ENCODE data around the gene VPS8. TPM values are rescaled to one million over a fixed set of nuclear protein-coding genes. Genes with fewer than 3 reads are reported as not detected.

Gene VPS8, protein sequence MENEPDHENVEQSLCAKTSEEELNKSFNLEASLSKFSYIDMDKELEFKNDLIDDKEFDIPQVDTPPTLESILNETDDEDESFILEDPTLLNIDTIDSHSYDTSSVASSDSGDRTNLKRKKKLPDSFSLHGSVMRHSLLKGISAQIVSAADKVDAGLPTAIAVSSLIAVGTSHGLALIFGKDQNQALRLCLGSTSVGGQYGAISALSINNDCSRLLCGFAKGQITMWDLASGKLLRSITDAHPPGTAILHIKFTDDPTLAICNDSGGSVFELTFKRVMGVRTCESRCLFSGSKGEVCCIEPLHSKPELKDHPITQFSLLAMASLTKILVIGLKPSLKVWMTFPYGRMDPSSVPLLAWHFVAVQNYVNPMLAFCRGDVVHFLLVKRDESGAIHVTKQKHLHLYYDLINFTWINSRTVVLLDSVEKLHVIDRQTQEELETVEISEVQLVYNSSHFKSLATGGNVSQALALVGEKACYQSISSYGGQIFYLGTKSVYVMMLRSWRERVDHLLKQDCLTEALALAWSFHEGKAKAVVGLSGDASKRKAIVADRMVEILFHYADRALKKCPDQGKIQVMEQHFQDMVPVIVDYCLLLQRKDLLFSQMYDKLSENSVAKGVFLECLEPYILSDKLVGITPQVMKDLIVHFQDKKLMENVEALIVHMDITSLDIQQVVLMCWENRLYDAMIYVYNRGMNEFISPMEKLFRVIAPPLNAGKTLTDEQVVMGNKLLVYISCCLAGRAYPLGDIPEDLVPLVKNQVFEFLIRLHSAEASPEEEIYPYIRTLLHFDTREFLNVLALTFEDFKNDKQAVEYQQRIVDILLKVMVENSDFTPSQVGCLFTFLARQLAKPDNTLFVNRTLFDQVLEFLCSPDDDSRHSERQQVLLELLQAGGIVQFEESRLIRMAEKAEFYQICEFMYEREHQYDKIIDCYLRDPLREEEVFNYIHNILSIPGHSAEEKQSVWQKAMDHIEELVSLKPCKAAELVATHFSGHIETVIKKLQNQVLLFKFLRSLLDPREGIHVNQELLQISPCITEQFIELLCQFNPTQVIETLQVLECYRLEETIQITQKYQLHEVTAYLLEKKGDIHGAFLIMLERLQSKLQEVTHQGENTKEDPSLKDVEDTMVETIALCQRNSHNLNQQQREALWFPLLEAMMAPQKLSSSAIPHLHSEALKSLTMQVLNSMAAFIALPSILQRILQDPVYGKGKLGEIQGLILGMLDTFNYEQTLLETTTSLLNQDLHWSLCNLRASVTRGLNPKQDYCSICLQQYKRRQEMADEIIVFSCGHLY (N-terminal part only)
- total RNA-seq (2021; ENCODE audit: unreplicated experiment) (37.6 TPM), Bru-seq, nascent RNA (percentile 77 among the genes with signal in this experiment), BruChase-seq, experiment 1, labeled RNA remaining after a 6-hour chase (percentile 71 among the genes with signal in this experiment), BruChase-seq, experiment 2, labeled RNA remaining after a 2-hour chase (percentile 77 among the genes with signal in this experiment)
- polyA plus RNA-seq (2012): 9.4 and 12.6 TPM in 2 replicates
- long read RNA-seq, full-length matches to known transcripts: 17 of 52 reads
- long read RNA-seq, partial matches to known transcripts: 16 of 52 reads
- long read RNA-seq, other reads (novel, unspliced or antisense): 19 of 52 reads

DNA sequence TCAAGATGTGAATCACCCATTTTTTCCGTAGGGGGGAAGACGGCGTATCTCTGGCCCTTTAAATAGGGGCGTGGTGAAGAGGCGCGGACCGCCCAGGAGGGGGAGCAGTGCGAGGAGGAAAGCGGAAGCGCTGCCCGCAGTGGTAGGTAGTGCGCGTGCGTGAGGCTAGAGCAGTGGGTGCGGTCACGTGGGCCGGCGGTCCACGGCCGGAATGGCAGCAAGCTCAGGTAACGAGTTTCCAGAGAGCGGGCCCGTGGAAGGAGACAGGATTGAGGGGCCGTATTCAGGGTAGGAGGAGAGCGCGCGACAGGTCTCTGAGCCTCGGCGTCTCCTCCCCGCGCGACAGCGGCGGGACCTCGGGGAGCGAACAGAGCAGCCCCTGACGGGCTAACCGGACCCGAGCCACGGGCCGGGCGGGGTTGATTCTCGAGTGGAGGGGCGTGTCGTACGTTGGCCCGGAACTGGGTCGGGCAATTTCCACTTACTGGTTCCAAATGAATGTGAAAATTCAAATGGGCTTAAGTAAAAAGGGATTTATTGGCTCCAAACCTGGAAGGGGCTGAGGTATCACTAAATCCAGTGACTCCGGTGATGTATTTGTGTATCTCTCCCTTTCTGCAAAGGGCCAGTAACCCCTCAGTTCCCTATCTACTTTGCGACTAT, at the start of gene VPS8:
Gene VPS8, plus strand, starts transcription at position 168 of the 663 bp plus-strand sequence. CDS start 12,467 bp downstream, outside the sequence.
- intact Hi-C loops (cut with micrococcal nuclease): no loop called here
- BruUV-seq (replicated peaks): TSS peak; percentile 54
- TF ChIP-seq EZH2 (IDR thresholded peaks at IDR 0.05): no peak
- TF ChIP-seq ZFX (IDR thresholded peaks at IDR 0.05): peak; percentile 65
- TF ChIP-seq ELF1 (IDR thresholded peaks at IDR 0.05; ENCODE audit: borderline replicate concordance, low read depth): peak; percentile 89
- no peak for TF ChIP-seq FOSL1 (IDR thresholded peaks at IDR 0.05; ENCODE audit: low read depth)
- no peak for TF ChIP-seq JUND (IDR thresholded peaks at IDR 0.05)
- no peak for TF ChIP-seq ZNF274 (IDR thresholded peaks at IDR 0.05; ENCODE audit: low read depth, low read length)
- peak; percentile 89 for TF ChIP-seq POLR2AphosphoS5 (IDR thresholded peaks at IDR 0.05; ENCODE audit: low read depth, low read length)
- no peak for TF ChIP-seq ATF3 (IDR thresholded peaks at IDR 0.05)
- TF ChIP-seq, protein P1, sequence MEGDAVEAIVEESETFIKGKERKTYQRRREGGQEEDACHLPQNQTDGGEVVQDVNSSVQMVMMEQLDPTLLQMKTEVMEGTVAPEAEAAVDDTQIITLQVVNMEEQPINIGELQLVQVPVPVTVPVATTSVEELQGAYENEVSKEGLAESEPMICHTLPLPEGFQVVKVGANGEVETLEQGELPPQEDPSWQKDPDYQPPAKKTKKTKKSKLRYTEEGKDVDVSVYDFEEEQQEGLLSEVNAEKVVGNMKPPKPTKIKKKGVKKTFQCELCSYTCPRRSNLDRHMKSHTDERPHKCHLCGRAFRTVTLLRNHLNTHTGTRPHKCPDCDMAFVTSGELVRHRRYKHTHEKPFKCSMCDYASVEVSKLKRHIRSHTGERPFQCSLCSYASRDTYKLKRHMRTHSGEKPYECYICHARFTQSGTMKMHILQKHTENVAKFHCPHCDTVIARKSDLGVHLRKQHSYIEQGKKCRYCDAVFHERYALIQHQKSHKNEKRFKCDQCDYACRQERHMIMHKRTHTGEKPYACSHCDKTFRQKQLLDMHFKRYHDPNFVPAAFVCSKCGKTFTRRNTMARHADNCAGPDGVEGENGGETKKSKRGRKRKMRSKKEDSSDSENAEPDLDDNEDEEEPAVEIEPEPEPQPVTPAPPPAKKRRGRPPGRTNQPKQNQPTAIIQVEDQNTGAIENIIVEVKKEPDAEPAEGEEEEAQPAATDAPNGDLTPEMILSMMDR (IDR thresholded peaks at IDR 0.05 in 2 of 3, conservative IDR thresholded peaks at IDR 0.05 in 1 of 3; ENCODE audit: borderline replicate concordance in 1 of 3, insufficient read depth in 1 of 3, low read depth in 2 of 3, low read length in 2 of 3): peak in 2 of 3 experiments; percentile 34 to 38; a peak in 3 of 6 replicates
- no peak for TF ChIP-seq CBX3 (IDR thresholded peaks at IDR 0.05; ENCODE audit: low read depth)
- TF ChIP-seq RAD21 (IDR thresholded peaks at IDR 0.05; ENCODE audit: low read depth): no peak
- TF ChIP-seq CEBPB (IDR thresholded peaks at IDR 0.05; ENCODE audit: low read depth): no peak
- TF ChIP-seq, protein P2, sequence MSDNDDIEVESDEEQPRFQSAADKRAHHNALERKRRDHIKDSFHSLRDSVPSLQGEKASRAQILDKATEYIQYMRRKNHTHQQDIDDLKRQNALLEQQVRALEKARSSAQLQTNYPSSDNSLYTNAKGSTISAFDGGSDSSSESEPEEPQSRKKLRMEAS (IDR thresholded peaks at IDR 0.05): peak; percentile 85
- no peak for TF ChIP-seq SRF (IDR thresholded peaks at IDR 0.05; ENCODE audit: low read depth)
- TF ChIP-seq SIN3A (IDR thresholded peaks at IDR 0.05; ENCODE audit: low read depth): 0 out of 2 replicates have a peak, but pooled peaks have one; percentile 63
- no peak for TF ChIP-seq ZBTB33 (IDR thresholded peaks at IDR 0.05; ENCODE audit: extremely low read depth, insufficient replicate concordance, low read length)
- TF ChIP-seq SP1 (IDR thresholded peaks at IDR 0.05; ENCODE audit: low read depth): peak; percentile 86

More for the DNA sequence above, at the start of gene VPS8:
- Histone ChIP-seq H3K4me2 (ENCODE audit: low read length) (peak within 1 kb of the TSS; percentile 92), H3K4me1 (ENCODE audit: control insufficient read depth in 1 of 2, insufficient read depth in 2 of 2, low read length in 2 of 2) (peaks cover 5 to 24% of the 10 kb centered on the region in 2 experiments; a peak in 3 of 4 replicates), H4K20me1 (ENCODE audit: insufficient read depth) (no peaks in the 10 kb centered on the region), H2AFZ (ENCODE audit: low read depth, low read length, poor library complexity, severe bottlenecking) (peak within 1 kb of the TSS; percentile 88), H3K4me3 (replicated peaks in 1 of 2; ENCODE audit: low read depth in 1 of 2, low read length in 2 of 2) (peak within 1 kb of the TSS; percentile 66 to 95), H3K79me2 (ENCODE audit: insufficient read depth, low read length) (peaks cover 32% of the 10 kb centered on the region), H3K9ac (ENCODE audit: low read length) (peak within 1 kb of the TSS; percentile 81), H3K9me2 (ENCODE audit: insufficient read depth) (no peaks in the 10 kb centered on the region), H3K27me3 (ENCODE audit: insufficient read depth, low read length) (no peaks in the 10 kb centered on the region), H3K36me3 (ENCODE audit: control insufficient read depth in 1 of 2, insufficient read depth in 2 of 2, low read length in 2 of 2) (no peaks in the 10 kb centered on the region), H3K27ac (ENCODE audit: low read depth, low read length) (peak within 1 kb of the TSS; percentile 40), H3K9me3 (ENCODE audit: control insufficient read depth in 1 of 2, insufficient read depth in 1 of 2, low read depth in 1 of 2, low read length in 2 of 2) (no peaks in the 10 kb centered on the region)
- DNase-seq (ENCODE audit: low read depth, low spot score) (peak; percentile 88), ATAC-seq (peak; percentile 90)
- ChIA-PET POLR2A (interaction anchor here (1.0 to 1.4 kb wide), 2 partner anchors 251 to 410 kb away, joined by 3 to 6 read pairs; partner anchors contain the start of gene EPHB3), CTCF (interaction anchor here (1.0 kb wide), 1 partner anchor 255 kb away, joined by 3 read pairs; no protein-coding TSS in a partner anchor), RAD21 (ENCODE audit: low non-redundant PET in 1 of 2, low total read pairs in 2 of 2, uncharacterized antibody in 2 of 2, unreplicated experiment in 2 of 2) (no interaction called here)

All from HCT116 (cell line).